AG10803 (cell line): ENCODE results near the gene DYNLT2.

Source experiments
- DNase-seq: peaks from one replicate; pipeline ENCODE4 v3.0.0; 2010; ENCODE audit warnings: low read depth
- H3K4me3 ChIP-seq: 2 replicates; pipeline ENCODE4 v1.5.1; 2011; ENCODE audit warnings: mild to moderate bottlenecking, low read length, control low read depth
- CTCF ChIP-seq: conservative IDR thresholded peaks from 2 replicates; pipeline ENCODE4 v1.5.1; 2011; ENCODE audit warnings: mild to moderate bottlenecking, low read length, control low read depth, inconsistent platforms

The DYNLT2 gene

GRCh38 chr6:169695131-169695530, 56.2 kb downstream of the DYNLT2 start:
- no peak overlapping the region for H3K4me3 ChIP-seq
- no peak for TF ChIP-seq CTCF
- DNase-seq: peak; percentile 44

- DNase-seq: no peak
- H3K4me3 ChIP-seq: no peak overlapping the region
- no peak for TF ChIP-seq CTCF
These were observed 58.9 kb downstream of the DYNLT2 start for GRCh38 chr6:169692516-169692915.

- no peak for DNase-seq
- TF ChIP-seq CTCF: no peak
- H3K4me3 ChIP-seq: no peak overlapping the region
These were observed 60.1 kb downstream of the DYNLT2 start for GRCh38 chr6:169691260-169691659.
